Measurements from ENCODE around the gene PER2. TPM values are rescaled to one million over a fixed set of nuclear protein-coding genes. Genes with fewer than 3 reads are reported as not detected.

PER2 gene
- total RNA-seq, 1 donor from 2014 or later: 14.0 TPM

DNA sequence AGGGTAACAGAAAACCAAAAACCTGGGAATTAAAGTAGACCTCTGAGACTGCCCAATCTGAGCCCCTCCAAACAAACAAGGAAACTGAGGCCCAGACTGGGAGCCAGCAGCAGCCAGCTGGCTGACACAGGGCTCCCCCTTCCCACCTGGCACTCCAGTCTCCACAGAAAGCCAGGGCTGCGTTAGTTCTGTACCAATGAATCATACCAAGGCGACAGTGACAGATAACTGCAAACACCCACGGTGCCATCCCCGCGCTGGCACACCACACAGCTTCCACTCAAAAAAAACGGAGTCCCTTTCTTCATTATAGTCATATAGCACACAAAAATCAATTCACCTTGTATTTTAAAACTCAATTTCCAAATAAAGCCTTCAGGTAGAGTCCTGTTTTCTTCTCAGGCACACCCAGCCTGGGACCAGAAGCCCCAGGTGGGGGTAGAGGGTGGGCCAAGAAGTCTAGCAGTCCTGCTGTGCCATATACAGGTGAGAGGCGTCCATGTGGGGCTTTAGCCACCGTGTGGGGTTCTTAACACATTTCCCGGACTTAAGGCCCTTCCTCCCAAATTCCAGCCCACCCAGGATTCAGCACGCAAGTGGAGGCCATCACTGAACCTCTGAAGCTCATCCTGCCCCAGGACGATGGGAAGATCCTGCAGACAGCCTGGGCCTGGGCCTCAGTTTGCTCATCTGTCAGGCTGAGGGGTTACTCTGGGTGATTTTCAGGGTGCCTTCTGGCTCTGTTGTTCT is 1.2 kb downstream of the PER2 start:
- Mint-ChIP-seq H3K4me1 (ENCODE audit: unreplicated experiment) (peaks cover 53% of the 10 kb centered on the region), H3K27me3 (no peaks in the 10 kb centered on the region), H3K4me3 (peak overlapping the region; percentile 87), H3K27ac (peak overlapping the region; percentile 96), H3K36me3 (peaks cover 4% of the 10 kb centered on the region), H3K9me3 (no peaks in the 10 kb centered on the region)
- no peak for DNase-seq (ENCODE audit: extremely low spot score, unreplicated experiment)
- no peak for TF ChIP-seq CTCF (conservative IDR thresholded peaks at IDR 0.05)

- Mint-ChIP-seq H3K27me3 (no peaks in the 10 kb centered on the region), H3K36me3 (peaks cover 4% of the 10 kb centered on the region), H3K4me3 (peak overlapping the region; percentile 87), H3K27ac (peak overlapping the region; percentile 96), H3K9me3 (no peaks in the 10 kb centered on the region), H3K4me1 (ENCODE audit: unreplicated experiment) (peaks cover 53% of the 10 kb centered on the region)
- no peak for TF ChIP-seq CTCF (conservative IDR thresholded peaks at IDR 0.05)
- DNase-seq (ENCODE audit: extremely low spot score, unreplicated experiment): no peak
Observed at GRCh38 chr2:238286551-238286950, 1.9 kb downstream of the PER2 start.

DNA sequence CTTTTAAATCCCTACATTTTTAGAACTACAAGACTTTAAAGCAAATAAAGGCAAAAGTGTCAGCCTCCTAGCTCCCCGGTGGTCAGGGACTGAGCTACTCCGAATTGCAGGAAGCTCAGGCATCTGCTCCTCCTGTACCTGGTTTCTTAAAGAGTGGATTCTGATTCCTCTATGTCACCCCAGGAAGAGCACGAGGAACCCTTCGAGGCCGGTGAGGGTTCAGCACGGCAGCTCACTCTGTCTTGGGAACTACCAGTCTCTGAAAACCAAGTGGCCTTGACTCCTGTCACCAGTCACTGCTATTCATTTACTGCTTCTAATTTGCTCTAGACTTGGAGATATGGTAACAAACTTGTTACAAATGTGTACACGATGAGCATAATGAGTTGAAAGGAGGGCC is 2.3 kb downstream of the PER2 start:
- peaks cover 4% of the 10 kb centered on the region for H3K36me3 Mint-ChIP-seq
- peak; percentile 2 for TF ChIP-seq CTCF (conservative IDR thresholded peaks at IDR 0.05)
- H3K9me3 Mint-ChIP-seq: no peaks in the 10 kb centered on the region
- H3K27ac Mint-ChIP-seq: peak overlapping the region; percentile 96
- no peaks in the 10 kb centered on the region for H3K27me3 Mint-ChIP-seq
- peak overlapping the region; percentile 87 for H3K4me3 Mint-ChIP-seq
- no peak for DNase-seq (ENCODE audit: extremely low spot score, unreplicated experiment)
- H3K4me1 Mint-ChIP-seq (ENCODE audit: unreplicated experiment): peaks cover 53% of the 10 kb centered on the region

- Mint-ChIP-seq H3K4me1 (ENCODE audit: unreplicated experiment) (peaks cover 52% of the 10 kb centered on the region), H3K27ac (peak overlapping the region; percentile 96), H3K4me3 (peak overlapping the region; percentile 87), H3K36me3 (peaks cover 4% of the 10 kb centered on the region), H3K9me3 (no peaks in the 10 kb centered on the region), H3K27me3 (no peaks in the 10 kb centered on the region)
- no peak for DNase-seq (ENCODE audit: extremely low spot score, unreplicated experiment)
- TF ChIP-seq CTCF (conservative IDR thresholded peaks at IDR 0.05): peak; percentile 15
Observed at GRCh38 chr2:238285653-238286082, 2.7 kb downstream of the PER2 start.

- no peak for DNase-seq (ENCODE audit: extremely low spot score, unreplicated experiment)
- Mint-ChIP-seq H3K36me3 (peaks cover 4% of the 10 kb centered on the region), H3K27me3 (no peaks in the 10 kb centered on the region), H3K4me1 (ENCODE audit: unreplicated experiment) (peaks cover 51% of the 10 kb centered on the region), H3K9me3 (no peaks in the 10 kb centered on the region), H3K4me3 (peak overlapping the region; percentile 87), H3K27ac (peak overlapping the region; percentile 96)
- no peak for TF ChIP-seq CTCF (conservative IDR thresholded peaks at IDR 0.05)
Observed at GRCh38 chr2:238284802-238285515, 3.5 kb downstream of the PER2 start.
